HepG2 (cell line): ENCODE measurements around the gene TMC2. TPM values are rescaled to one million over a fixed set of nuclear protein-coding genes. Genes with fewer than 3 reads are reported as not detected.

ENCODE experiments used
- SRSF4 ChIP-seq: fragments of 200-400 bp; formaldehyde crosslinking; IDR thresholded peaks from one replicate; pipeline ENCODE4 v1.6.1; 2018; ENCODE audit warnings: mild to moderate bottlenecking, low read depth, low read length, moderate library complexity; ENCODE audit not compliant: poor library complexity, severe bottlenecking
- ZFP1 ChIP-seq: IDR thresholded peaks from 2 replicates; pipeline ENCODE4 v1.6.1; 2016
- ZSCAN22 ChIP-seq: sonication (generic); formaldehyde crosslinking; IDR thresholded peaks from 2 replicates; pipeline ENCODE4 v1.4.0; 2020; ENCODE audit warnings: mild to moderate bottlenecking, missing genetic modification reagents
- polyA plus RNA-seq, 8 experiments: library from polyadenylated mRNA; depleted of rRNA in 3 of 8; stranded (reverse) in 7 of 8; unstranded in 1 of 8; fragments of >200 nt; fragmentation: Illumina TruSeq in 4 of 8; extraction: Trizol in 4 of 8; gene quantifications; 2 replicates each; pipeline versions ENCODE4 v1.2.1 to v1.2.3, GENCODE V29; 2011 to 2016; ENCODE audit warnings: low read depth in 4 of 8, missing spikeins in 1 of 8, mixed read lengths in 1 of 8; ENCODE audit not compliant: insufficient read depth in 1 of 8
- total RNA-seq, 5 experiments: library from RNA; depleted of rRNA; stranded (reverse); fragments of >200 nt; fragmentation: Illumina TruSeq; extraction: Trizol; gene quantifications; 2 replicates each; pipeline ENCODE4 v1.2.3, GENCODE V29; 2016; ENCODE audit warnings: low read depth in 1 of 5
- TF ChIP-seq, protein P1 (sequence below): sonication (generic); formaldehyde crosslinking; IDR thresholded peaks from 2 replicates; pipeline ENCODE4 v1.5.0; 2020; ENCODE audit warnings: mild to moderate bottlenecking, missing genetic modification reagents, borderline replicate concordance
- TF ChIP-seq, protein P2 (sequence below): sonication (generic); formaldehyde crosslinking; IDR thresholded peaks from 2 replicates; pipeline ENCODE4 v1.9.0; 2021; ENCODE audit warnings: missing genetic modification reagents, mild to moderate bottlenecking, borderline replicate concordance
- TF ChIP-seq, protein P3 (sequence below): conservative IDR thresholded peaks from 2 replicates; pipeline ENCODE4 v1.6.1; 2018; ENCODE audit warnings: missing genetic modification reagents

The TMC2 gene
- total and polyA plus RNA-seq, 2 of the 13 experiments (the other 11 are each of a cell fraction or from before 2014, with no cell fraction given): not detected

DNA sequence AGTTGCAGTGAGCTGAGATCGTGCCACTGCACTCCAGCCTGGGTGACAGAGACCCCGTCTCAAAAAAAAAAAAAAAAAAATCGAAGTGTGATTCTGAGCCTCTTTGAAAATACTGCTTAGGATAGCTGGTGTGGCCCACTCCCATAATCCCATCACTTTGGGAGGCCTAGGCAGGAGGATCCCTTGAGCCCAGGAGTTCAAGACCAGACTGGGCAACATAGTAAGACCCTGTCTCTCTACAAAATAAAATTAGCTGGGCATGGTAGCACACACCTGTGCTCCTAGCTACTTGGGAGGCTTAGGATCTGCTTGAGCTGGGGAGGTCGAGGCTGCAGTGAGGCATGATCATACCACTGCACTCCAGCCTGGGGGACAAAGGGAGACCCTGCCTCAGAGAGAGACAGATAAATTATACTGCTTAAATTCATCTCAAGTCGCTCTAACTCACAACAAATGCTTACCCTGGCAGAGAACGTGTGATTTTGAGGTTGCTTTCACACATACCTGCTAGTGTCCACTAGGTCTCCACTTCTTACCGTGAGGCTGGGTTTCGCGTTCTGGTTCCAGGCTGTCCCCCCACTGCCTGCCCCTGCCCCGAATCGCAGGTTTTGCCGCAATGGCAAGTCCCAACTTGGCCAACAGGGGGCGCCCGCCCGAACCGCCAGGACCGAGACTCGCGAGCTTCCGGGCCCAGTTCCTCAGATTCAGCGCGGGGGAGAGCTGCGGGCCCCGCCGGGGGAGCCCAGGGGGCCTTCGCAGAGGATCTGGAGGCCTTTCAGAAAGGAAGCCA, 12.3 kb upstream of the TMC2 start (continued):
- TF ChIP-seq, protein P1, sequence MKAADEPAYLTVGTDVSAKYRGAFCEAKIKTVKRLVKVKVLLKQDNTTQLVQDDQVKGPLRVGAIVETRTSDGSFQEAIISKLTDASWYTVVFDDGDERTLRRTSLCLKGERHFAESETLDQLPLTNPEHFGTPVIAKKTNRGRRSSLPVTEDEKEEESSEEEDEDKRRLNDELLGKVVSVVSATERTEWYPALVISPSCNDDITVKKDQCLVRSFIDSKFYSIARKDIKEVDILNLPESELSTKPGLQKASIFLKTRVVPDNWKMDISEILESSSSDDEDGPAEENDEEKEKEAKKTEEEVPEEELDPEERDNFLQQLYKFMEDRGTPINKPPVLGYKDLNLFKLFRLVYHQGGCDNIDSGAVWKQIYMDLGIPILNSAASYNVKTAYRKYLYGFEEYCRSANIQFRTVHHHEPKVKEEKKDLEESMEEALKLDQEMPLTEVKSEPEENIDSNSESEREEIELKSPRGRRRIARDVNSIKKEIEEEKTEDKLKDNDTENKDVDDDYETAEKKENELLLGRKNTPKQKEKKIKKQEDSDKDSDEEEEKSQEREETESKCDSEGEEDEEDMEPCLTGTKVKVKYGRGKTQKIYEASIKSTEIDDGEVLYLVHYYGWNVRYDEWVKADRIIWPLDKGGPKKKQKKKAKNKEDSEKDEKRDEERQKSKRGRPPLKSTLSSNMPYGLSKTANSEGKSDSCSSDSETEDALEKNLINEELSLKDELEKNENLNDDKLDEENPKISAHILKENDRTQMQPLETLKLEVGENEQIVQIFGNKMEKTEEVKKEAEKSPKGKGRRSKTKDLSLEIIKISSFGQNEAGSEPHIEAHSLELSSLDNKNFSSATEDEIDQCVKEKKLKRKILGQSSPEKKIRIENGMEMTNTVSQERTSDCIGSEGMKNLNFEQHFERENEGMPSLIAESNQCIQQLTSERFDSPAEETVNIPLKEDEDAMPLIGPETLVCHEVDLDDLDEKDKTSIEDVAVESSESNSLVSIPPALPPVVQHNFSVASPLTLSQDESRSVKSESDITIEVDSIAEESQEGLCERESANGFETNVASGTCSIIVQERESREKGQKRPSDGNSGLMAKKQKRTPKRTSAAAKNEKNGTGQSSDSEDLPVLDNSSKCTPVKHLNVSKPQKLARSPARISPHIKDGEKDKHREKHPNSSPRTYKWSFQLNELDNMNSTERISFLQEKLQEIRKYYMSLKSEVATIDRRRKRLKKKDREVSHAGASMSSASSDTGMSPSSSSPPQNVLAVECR (CRISPR knock-in tag): peak; percentile 49
- no peak for TF ChIP-seq SRSF4
- TF ChIP-seq, protein P2, sequence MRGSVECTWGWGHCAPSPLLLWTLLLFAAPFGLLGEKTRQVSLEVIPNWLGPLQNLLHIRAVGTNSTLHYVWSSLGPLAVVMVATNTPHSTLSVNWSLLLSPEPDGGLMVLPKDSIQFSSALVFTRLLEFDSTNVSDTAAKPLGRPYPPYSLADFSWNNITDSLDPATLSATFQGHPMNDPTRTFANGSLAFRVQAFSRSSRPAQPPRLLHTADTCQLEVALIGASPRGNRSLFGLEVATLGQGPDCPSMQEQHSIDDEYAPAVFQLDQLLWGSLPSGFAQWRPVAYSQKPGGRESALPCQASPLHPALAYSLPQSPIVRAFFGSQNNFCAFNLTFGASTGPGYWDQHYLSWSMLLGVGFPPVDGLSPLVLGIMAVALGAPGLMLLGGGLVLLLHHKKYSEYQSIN (CRISPR knock-in tag): no peak
- TF ChIP-seq, protein P3, sequence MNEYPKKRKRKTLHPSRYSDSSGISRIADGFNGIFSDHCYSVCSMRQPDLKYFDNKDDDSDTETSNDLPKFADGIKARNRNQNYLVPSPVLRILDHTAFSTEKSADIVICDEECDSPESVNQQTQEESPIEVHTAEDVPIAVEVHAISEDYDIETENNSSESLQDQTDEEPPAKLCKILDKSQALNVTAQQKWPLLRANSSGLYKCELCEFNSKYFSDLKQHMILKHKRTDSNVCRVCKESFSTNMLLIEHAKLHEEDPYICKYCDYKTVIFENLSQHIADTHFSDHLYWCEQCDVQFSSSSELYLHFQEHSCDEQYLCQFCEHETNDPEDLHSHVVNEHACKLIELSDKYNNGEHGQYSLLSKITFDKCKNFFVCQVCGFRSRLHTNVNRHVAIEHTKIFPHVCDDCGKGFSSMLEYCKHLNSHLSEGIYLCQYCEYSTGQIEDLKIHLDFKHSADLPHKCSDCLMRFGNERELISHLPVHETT (CRISPR knock-in tag): no peak
- no peak for TF ChIP-seq ZSCAN22 (CRISPR knock-in tag)
- no peak; the same call in none of the 2 replicates for TF ChIP-seq ZFP1 (CRISPR knock-in tag)
- TF ChIP-seq, all 625 proteins: peak for 207
